Spleen (tissue), 7 donors: ENCODE measurements around the gene PIGW.

Experiments used
- POLR2A ChIP-seq, 3 donors: fragments of 450-650 bp; IDR thresholded peaks; one replicate each; pipeline ENCODE4 v1.5.1; 2017; ENCODE audit warnings: antibody characterized with exemption in 3 of 3, mild to moderate bottlenecking in 1 of 3
- POLR2AphosphoS5 ChIP-seq, 3 donors: sonication (generic); formaldehyde crosslinking; IDR thresholded peaks; one replicate each; pipeline ENCODE4 v1.5.1; 2017; ENCODE audit warnings: antibody characterized with exemption in 3 of 3
- TF ChIP-seq, protein P1 (sequence below), 11 experiments: fragments of 200-600 bp in 7 of 11; fragments of 450-650 bp in 4 of 11; sonication (generic) in 4 of 11; IDR thresholded peaks in 8 of 11; conservative IDR thresholded peaks in 3 of 11; 1 replicate in 7 of 11; 2 replicates in 4 of 11; pipeline versions ENCODE4 v1.4.0 to v1.8.0; 2016 to 2021; ENCODE audit warnings: antibody characterized with exemption in 11 of 11, inconsistent platforms in 4 of 11, mild to moderate bottlenecking in 1 of 11
- donor health status: DM: no; HTN: no; CAD: no; lungs with moderate emphysema.
- donor health status: DM: no; HTN: no; CAD: no.
- donor health status: DM: no; HTN: no; CAD: no.

DNA sequence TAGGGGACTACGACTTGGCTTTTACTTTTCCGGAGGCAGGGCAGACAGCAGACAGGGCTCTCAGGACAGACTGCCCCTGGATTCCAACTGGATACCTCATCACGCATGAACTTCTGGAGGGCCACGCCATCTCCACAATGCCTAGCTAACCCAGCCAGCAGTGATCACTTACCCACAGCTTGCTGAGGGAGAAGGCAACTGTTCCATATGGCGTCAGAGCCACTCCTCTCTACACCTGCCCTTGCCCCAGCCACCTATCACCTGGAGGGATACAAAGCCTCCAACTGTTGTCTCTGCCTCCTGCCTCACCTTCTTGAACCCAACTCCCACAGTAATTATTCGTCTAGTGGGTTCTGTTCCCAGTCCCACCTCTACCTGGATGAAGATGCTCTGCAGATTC lies 8.9 kb upstream of the PIGW start:
- TF ChIP-seq, protein P1, sequence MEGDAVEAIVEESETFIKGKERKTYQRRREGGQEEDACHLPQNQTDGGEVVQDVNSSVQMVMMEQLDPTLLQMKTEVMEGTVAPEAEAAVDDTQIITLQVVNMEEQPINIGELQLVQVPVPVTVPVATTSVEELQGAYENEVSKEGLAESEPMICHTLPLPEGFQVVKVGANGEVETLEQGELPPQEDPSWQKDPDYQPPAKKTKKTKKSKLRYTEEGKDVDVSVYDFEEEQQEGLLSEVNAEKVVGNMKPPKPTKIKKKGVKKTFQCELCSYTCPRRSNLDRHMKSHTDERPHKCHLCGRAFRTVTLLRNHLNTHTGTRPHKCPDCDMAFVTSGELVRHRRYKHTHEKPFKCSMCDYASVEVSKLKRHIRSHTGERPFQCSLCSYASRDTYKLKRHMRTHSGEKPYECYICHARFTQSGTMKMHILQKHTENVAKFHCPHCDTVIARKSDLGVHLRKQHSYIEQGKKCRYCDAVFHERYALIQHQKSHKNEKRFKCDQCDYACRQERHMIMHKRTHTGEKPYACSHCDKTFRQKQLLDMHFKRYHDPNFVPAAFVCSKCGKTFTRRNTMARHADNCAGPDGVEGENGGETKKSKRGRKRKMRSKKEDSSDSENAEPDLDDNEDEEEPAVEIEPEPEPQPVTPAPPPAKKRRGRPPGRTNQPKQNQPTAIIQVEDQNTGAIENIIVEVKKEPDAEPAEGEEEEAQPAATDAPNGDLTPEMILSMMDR (IDR thresholded peaks at IDR 0.05 in 8 of 11, conservative IDR thresholded peaks at IDR 0.05 in 3 of 11) = no peak
- TF ChIP-seq POLR2AphosphoS5 (IDR thresholded peaks at IDR 0.05) = no peak
- no peak for TF ChIP-seq POLR2A (IDR thresholded peaks at IDR 0.05)
